Measurements from ENCODE around the gene EFNB2.

DNA sequence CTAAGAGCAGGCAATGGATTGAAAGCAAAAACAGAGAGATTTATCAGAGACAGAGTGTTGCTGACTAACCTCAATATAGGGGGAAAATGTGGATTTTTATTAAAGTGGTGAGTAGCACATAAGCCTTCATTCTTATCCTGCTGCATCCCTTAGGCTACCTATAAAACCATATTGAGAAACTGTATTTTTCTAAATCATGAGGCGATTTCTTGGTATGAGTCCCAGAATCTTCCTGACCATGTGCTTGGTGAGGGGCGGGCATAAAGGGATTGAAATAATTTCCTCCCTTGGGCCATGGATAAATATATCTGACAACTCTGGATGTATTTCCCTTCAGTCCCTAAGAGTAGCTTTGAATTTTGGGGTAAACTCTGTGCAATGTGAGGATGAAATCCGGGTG, 72.8 kb downstream of the EFNB2 start:
- TF ChIP-seq POLR2A (IDR thresholded peaks at IDR 0.05; ENCODE audit: low read depth) (no peak), EP300 (IDR thresholded peaks at IDR 0.05) (no peak)
- TF ChIP-seq, protein P1, sequence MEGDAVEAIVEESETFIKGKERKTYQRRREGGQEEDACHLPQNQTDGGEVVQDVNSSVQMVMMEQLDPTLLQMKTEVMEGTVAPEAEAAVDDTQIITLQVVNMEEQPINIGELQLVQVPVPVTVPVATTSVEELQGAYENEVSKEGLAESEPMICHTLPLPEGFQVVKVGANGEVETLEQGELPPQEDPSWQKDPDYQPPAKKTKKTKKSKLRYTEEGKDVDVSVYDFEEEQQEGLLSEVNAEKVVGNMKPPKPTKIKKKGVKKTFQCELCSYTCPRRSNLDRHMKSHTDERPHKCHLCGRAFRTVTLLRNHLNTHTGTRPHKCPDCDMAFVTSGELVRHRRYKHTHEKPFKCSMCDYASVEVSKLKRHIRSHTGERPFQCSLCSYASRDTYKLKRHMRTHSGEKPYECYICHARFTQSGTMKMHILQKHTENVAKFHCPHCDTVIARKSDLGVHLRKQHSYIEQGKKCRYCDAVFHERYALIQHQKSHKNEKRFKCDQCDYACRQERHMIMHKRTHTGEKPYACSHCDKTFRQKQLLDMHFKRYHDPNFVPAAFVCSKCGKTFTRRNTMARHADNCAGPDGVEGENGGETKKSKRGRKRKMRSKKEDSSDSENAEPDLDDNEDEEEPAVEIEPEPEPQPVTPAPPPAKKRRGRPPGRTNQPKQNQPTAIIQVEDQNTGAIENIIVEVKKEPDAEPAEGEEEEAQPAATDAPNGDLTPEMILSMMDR (IDR thresholded peaks at IDR 0.05): no peak

Data from esophagus muscularis mucosa (tissue), 4 donors.